HG03045 (cell line): ENCODE results near the gene STPG2.
"Not testable (repeated sequence)": the region's sequence is repeated elsewhere in the genome, so short reads cannot be mapped to it uniquely, and the experiment has no call there.

ENCODE experiments used
- ATAC-seq: cut with Tn5 transposase; IDR thresholded peaks from one replicate; pipeline ENCODE4 v1.9.1; 2021; ENCODE audit warnings: mild to moderate bottlenecking, moderate library complexity; ENCODE audit not compliant: unreplicated experiment

Gene STPG2

GRCh38 chr4:97646997-97647396, 496.3 kb downstream of the STPG2 start:
- no peak for ATAC-seq

GRCh38 chr4:97645071-97645821, 498.0 kb downstream of the STPG2 start:
- ATAC-seq, result no peak

GRCh38 chr4:97643179-97643578, 500.1 kb downstream of the STPG2 start:
- ATAC-seq, result no peak

GRCh38 chr4:97639961-97640360, 503.3 kb downstream of the STPG2 start:
- ATAC-seq, result no peak

GRCh38 chr4:97633831-97634230, 509.4 kb downstream of the STPG2 start:
- not testable (repeated sequence) for ATAC-seq

- ATAC-seq, result no peak
These were observed 515.5 kb downstream of the STPG2 start for GRCh38 chr4:97627750-97628149.

GRCh38 chr4:97624204-97624603, 519.1 kb downstream of the STPG2 start:
- ATAC-seq, result no peak

- ATAC-seq, result no peak
These were observed 537.3 kb downstream of the STPG2 start for GRCh38 chr4:97605932-97606331.

- ATAC-seq, result no peak
These were observed 550.0 kb downstream of the STPG2 start for GRCh38 chr4:97593248-97593647.

- ATAC-seq, result no peak
These were observed 553.0 kb downstream of the STPG2 start for GRCh38 chr4:97590266-97590665.

- ATAC-seq, result no peak
These were observed 553.6 kb downstream of the STPG2 start for GRCh38 chr4:97589481-97590196.

- no peak for ATAC-seq
These were observed 555.4 kb downstream of the STPG2 start for GRCh38 chr4:97587912-97588311.

- ATAC-seq, result no peak
These were observed 558.0 kb downstream of the STPG2 start for GRCh38 chr4:97585274-97585673.

GRCh38 chr4:97582890-97583289, 560.4 kb downstream of the STPG2 start:
- ATAC-seq, result no peak

- ATAC-seq, result no peak
These were observed 566.3 kb downstream of the STPG2 start for GRCh38 chr4:97577004-97577403.

- ATAC-seq, result no peak
These were observed 583.3 kb downstream of the STPG2 start for GRCh38 chr4:97560009-97560408.

- ATAC-seq, result no peak
These were observed 585.0 kb downstream of the STPG2 start for GRCh38 chr4:97558204-97558778.

- ATAC-seq, result not testable (repeated sequence)
These were observed 592.6 kb downstream of the STPG2 start for GRCh38 chr4:97550637-97551036.

GRCh38 chr4:97548943-97549583, 594.2 kb downstream of the STPG2 start:
- peak; percentile 54 for ATAC-seq

- ATAC-seq, result no peak
These were observed 595.1 kb downstream of the STPG2 start for GRCh38 chr4:97548186-97548585.

- ATAC-seq, result no peak
These were observed 611.9 kb downstream of the STPG2 start for GRCh38 chr4:97531351-97531750.

- ATAC-seq, result no peak
These were observed 612.6 kb downstream of the STPG2 start for GRCh38 chr4:97530676-97531075.
